Endodermal cell (in vitro differentiated cells): Measurements from ENCODE around the gene BSG. TPM values are rescaled to one million over a fixed set of nuclear protein-coding genes. Genes with fewer than 3 reads are reported as not detected.
A peak's percentile ranks its signal among the peaks of the same experiment; 100 is the strongest.

Source experiments
- DNase-seq: peaks from one replicate; pipeline ENCODE4 v3.0.0-alpha.2; 2017
- H3K27ac ChIP-seq: 2 replicates; pipeline ENCODE4 v1.5.1; 2013; ENCODE audit warnings: mild to moderate bottlenecking, low read depth, low read length, moderate library complexity
- H3K27me3 ChIP-seq: 2 replicates; pipeline ENCODE4 v1.6.1; 2013; ENCODE audit warnings: mild to moderate bottlenecking, low read length, moderate library complexity; ENCODE audit not compliant: insufficient read depth, control insufficient read depth, poor library complexity, severe bottlenecking
- H3K36me3 ChIP-seq: 2 replicates; pipeline ENCODE4 v1.7.0; 2013; ENCODE audit warnings: mild to moderate bottlenecking, low read length, moderate library complexity; ENCODE audit not compliant: control insufficient read depth, insufficient read depth
- H3K4me1 ChIP-seq: one replicate; pipeline ENCODE4 v1.7.0; 2013; ENCODE audit warnings: low read length; ENCODE audit not compliant: control insufficient read depth, insufficient read depth
- H3K4me3 ChIP-seq: 2 replicates; pipeline ENCODE4 v1.5.1; 2013; ENCODE audit warnings: mild to moderate bottlenecking, low read length, moderate library complexity
- H3K9ac ChIP-seq: 2 replicates; pipeline ENCODE4 v1.6.1; 2013; ENCODE audit warnings: mild to moderate bottlenecking, low read length, moderate library complexity; ENCODE audit not compliant: poor library complexity, severe bottlenecking; ENCODE audit errors: extremely low read depth
- H3K9me3 ChIP-seq: 2 replicates; pipeline ENCODE4 v1.6.1; 2013; ENCODE audit warnings: mild to moderate bottlenecking, low read length, moderate library complexity; ENCODE audit not compliant: control insufficient read depth
- H3K27ac Mint-ChIP-seq: 2 replicates; pipeline ENCODE4 v1.8.0; 2020; ENCODE audit warnings: mixed read lengths
- H3K27me3 Mint-ChIP-seq: 2 replicates; pipeline ENCODE4 v1.8.0; 2021; ENCODE audit warnings: mild to moderate bottlenecking, mixed read lengths; ENCODE audit not compliant: insufficient read depth
- H3K36me3 Mint-ChIP-seq: 2 replicates; pipeline ENCODE4 v1.8.0; 2020; ENCODE audit warnings: low read depth, mixed read lengths
- H3K4me1 Mint-ChIP-seq: 2 replicates; pipeline ENCODE4 v1.8.0; 2020; ENCODE audit warnings: mixed read lengths
- H3K4me3 Mint-ChIP-seq: 2 replicates; pipeline ENCODE4 v1.8.0; 2020; ENCODE audit warnings: mild to moderate bottlenecking, moderate library complexity, mixed read lengths
- H3K9me3 Mint-ChIP-seq: 2 replicates; pipeline ENCODE4 v1.8.0; 2020; ENCODE audit warnings: mild to moderate bottlenecking, mixed read lengths
- CTCF ChIP-seq: fragments of 200-600 bp; sonication (generic); conservative IDR thresholded peaks from 2 replicates; pipeline ENCODE4 v1.5.0; 2021; ENCODE audit warnings: antibody characterized with exemption, mild to moderate bottlenecking
- WGBS, 2 experiments: methylation state at CpG; one replicate each; pipeline versions ENCODE4 v1.1.5 to v1.1.7; 2013; ENCODE audit warnings: missing lambda C conversion rate in 2 of 2, mixed read lengths in 1 of 2; ENCODE audit not compliant: insufficient coverage in 1 of 2, insufficient read length in 1 of 2; 5-methylcytosine and 5-hydroxymethylcytosine counted together
- total RNA-seq, 2 donors: library from RNA; stranded (reverse); fragmentation: NEBNext Ultra II Directional in 1 of 2; extraction: Animal tissue kit (Norgen Biotek cat#: 25700) in 1 of 2; gene quantifications; 2 replicates in 1 of 2; 3 replicates in 1 of 2; pipeline ENCODE4 v1.2.1, GENCODE V29; 2021

Gene BSG
- total RNA-seq, 2 donors from 2014 or later: 808 to 833 TPM

- Histone ChIP-seq H3K4me3 (no peak overlapping the region), H3K4me1 (no peaks in the 10 kb centered on the region), H3K9me3 (no peaks in the 10 kb centered on the region), H3K36me3 (no peaks in the 10 kb centered on the region), H3K27ac (no peak overlapping the region), H3K9ac (no peak overlapping the region), H3K27me3 (no peaks in the 10 kb centered on the region)
- Mint-ChIP-seq H3K9me3 (no peaks in the 10 kb centered on the region), H3K4me1 (no peaks in the 10 kb centered on the region), H3K27me3 (peaks cover 33% of the 10 kb centered on the region), H3K27ac (no peak overlapping the region), H3K36me3 (peaks cover 1% of the 10 kb centered on the region), H3K4me3 (no peak overlapping the region)
- no peak for DNase-seq
- 67 to 80% methylated on average over 10 to 13 of the region's 18 CpGs for WGBS, 2 experiments
- TF ChIP-seq CTCF: no peak
Observed at GRCh38 chr19:525029-525428, 47.4 kb upstream of the BSG start.

- no peaks in the 10 kb centered on the region for H3K27me3 ChIP-seq
- no peak overlapping the region for H3K27ac Mint-ChIP-seq
- no peaks in the 10 kb centered on the region for H3K9me3 ChIP-seq
- 69 to 80% methylated on average over 6 to 13 of the region's 13 CpGs for WGBS, 2 experiments
- no peaks in the 10 kb centered on the region for H3K9me3 Mint-ChIP-seq
- no peak overlapping the region for H3K4me3 ChIP-seq
- no peaks in the 10 kb centered on the region for H3K36me3 Mint-ChIP-seq
- H3K27ac ChIP-seq: no peak overlapping the region
- H3K4me1 ChIP-seq: no peaks in the 10 kb centered on the region
- H3K9ac ChIP-seq: no peak overlapping the region
- no peak for DNase-seq
- no peaks in the 10 kb centered on the region for H3K4me1 Mint-ChIP-seq
- peaks cover 26% of the 10 kb centered on the region for H3K27me3 Mint-ChIP-seq
- no peak for TF ChIP-seq CTCF
- H3K4me3 Mint-ChIP-seq: no peak overlapping the region
- H3K36me3 ChIP-seq: no peaks in the 10 kb centered on the region
Observed at GRCh38 chr19:525857-526419, 46.5 kb upstream of the BSG start.

- peaks cover 6% of the 10 kb centered on the region for H3K4me1 ChIP-seq
- DNase-seq: no peak
- Mint-ChIP-seq H3K27me3 (peaks cover 6% of the 10 kb centered on the region), H3K9me3 (no peaks in the 10 kb centered on the region), H3K27ac (no peak overlapping the region), H3K36me3 (peaks cover 2% of the 10 kb centered on the region), H3K4me1 (peaks cover 2% of the 10 kb centered on the region), H3K4me3 (peak overlapping the region; percentile 70)
- no peaks in the 10 kb centered on the region for H3K27me3 ChIP-seq
- no peak overlapping the region for H3K9ac ChIP-seq
- peak overlapping the region; percentile 76 for H3K4me3 ChIP-seq
- WGBS, 2 experiments: 75 to 91% methylated on average over 22 to 38 of the region's 38 CpGs
- peaks cover 7% of the 10 kb centered on the region for H3K36me3 ChIP-seq
- no peaks in the 10 kb centered on the region for H3K9me3 ChIP-seq
- H3K27ac ChIP-seq: peak overlapping the region; percentile 84
- no peak for TF ChIP-seq CTCF
Observed at GRCh38 chr19:530134-531008, 42.0 kb upstream of the BSG start.
